ENCODE measurements around the gene PPBP. TPM values are rescaled to one million over a fixed set of nuclear protein-coding genes. Genes with fewer than 3 reads are reported as not detected.

Gene PPBP
- total RNA-seq, 2 experiments from 2014 or later: not detected

DNA sequence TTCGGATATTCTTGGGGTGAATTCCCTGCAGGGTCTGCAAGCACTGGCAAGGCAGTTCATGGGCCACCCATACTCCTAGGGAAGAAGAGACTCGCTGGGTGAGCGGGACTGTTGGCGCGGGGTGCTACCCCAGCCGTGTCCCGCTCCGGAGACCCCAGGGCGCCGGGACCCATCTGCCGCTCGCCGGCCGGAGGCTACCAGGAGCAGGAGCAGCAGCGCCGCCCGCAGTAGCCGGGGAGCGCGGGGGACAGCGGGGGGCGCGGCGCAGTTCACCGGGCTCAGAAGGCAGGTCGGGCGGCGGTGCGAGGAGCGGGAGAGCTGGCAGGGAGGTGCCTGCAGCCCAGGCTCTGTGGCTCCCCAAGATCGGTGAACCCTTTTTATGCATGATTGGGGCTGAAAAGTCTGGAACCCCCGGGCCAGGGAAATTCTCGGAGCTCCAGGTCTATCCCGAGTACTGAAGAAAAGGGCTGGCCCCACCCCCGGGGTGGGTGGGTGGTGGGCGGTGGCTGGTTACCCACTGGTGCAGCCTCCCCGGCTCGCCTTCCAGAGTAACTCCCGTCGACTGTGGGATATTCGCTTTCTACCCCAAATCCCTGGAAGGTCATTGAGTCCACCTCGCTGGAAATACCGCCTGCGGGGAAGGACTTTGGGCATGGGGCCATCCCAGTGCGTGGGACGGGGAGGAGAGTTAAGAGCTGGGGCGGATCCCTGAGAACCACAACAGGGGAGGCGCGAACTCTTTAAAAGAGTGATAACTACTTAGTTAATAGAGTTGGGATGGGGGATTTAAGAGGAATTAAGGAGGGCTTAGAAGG lies 43.7 kb downstream of the PPBP start:
- DNase-seq: no peak
- Mint-ChIP-seq H3K9me3 (no peaks in the 10 kb centered on the region), H3K4me3 (no peak overlapping the region), H3K27ac (no peak overlapping the region), H3K27me3 (ENCODE audit: low read depth) (peaks cover 25% of the 10 kb centered on the region), H3K4me1 (ENCODE audit: low read depth) (no peaks in the 10 kb centered on the region), H3K36me3 (ENCODE audit: low read depth) (no peaks in the 10 kb centered on the region)
- intact Hi-C loops (cut with micrococcal nuclease): no loop called here
- CTCF ChIA-PET: no interaction called here

DNA sequence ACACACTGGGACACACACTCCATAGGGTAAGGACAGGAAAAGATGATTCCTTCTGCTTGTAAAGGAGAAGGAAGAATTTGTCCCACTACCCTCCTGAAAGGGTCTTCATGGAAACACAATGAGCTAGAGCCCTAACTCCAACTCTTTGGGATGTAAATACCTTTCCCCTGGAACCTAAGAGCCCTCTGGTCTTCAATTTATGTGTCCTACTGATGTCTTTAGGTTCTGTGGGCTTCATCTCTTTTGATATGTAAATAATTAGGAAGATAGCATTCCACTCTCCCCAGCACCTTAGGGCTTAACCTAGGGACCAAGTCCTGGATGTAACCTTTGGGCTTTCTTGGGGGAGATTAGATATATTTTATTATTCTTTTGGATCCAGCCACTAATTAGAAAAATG lies 44.4 kb downstream of the PPBP start:
- intact Hi-C loops (cut with micrococcal nuclease): no loop called here
- no peak overlapping the region for H3K27ac Mint-ChIP-seq
- no peak overlapping the region for H3K4me3 Mint-ChIP-seq
- no peaks in the 10 kb centered on the region for H3K36me3 Mint-ChIP-seq (ENCODE audit: low read depth)
- H3K4me1 Mint-ChIP-seq (ENCODE audit: low read depth): no peaks in the 10 kb centered on the region
- no peaks in the 10 kb centered on the region for H3K9me3 Mint-ChIP-seq
- peaks cover 25% of the 10 kb centered on the region for H3K27me3 Mint-ChIP-seq (ENCODE audit: low read depth)
- CTCF ChIA-PET: no interaction called here
- DNase-seq: no peak

DNA sequence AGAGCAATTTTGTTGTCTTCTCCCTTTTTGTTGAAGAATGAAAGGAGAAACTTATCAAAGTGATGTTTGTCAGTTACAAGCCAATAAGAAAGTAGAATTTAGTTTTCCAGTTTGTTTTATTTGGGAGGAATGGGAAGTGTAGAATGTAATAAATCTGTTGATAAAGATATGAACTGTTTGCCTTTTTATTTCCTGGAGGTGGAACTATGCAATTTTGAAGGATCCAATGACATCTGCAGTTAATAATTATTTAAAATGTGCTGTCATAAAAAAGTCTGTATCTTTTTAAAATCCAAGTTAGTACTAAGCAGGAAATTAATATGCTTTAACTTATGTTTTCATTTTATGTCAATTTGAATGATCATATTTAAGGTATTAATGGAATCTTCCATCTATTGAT lies 51.0 kb downstream of the PPBP start:
- Mint-ChIP-seq H3K4me1 (ENCODE audit: low read depth) (no peaks in the 10 kb centered on the region), H3K36me3 (ENCODE audit: low read depth) (no peaks in the 10 kb centered on the region), H3K4me3 (no peak overlapping the region), H3K9me3 (no peaks in the 10 kb centered on the region), H3K27ac (no peak overlapping the region), H3K27me3 (ENCODE audit: low read depth) (no peaks in the 10 kb centered on the region)
- CTCF ChIA-PET: no interaction called here
- no peak for DNase-seq
- intact Hi-C loops (cut with micrococcal nuclease): no loop called here

Other genes with a start within 250 kb of the PPBP start
- gene CXCL8, start 247.6 kb downstream of the PPBP start, total RNA-seq: not detected
- gene CXCL6, start 151.5 kb downstream of the PPBP start, total RNA-seq: not detected
- not detected for gene PF4V1, start 134.9 kb downstream of the PPBP start, total RNA-seq
- not detected for gene CXCL1, start 118.8 kb downstream of the PPBP start, total RNA-seq
- gene PF4, start 6.2 kb downstream of the PPBP start, total RNA-seq: not detected
- gene CXCL5, start 10.5 kb upstream of the PPBP start, total RNA-seq: not detected
- gene CXCL3, start 50.5 kb upstream of the PPBP start, total RNA-seq: not detected
- not detected for gene CXCL2, start 111.0 kb upstream of the PPBP start, total RNA-seq
- gene MTHFD2L, start 169.9 kb upstream of the PPBP start, total RNA-seq: 1 to 10 TPM; 4.8 to 5.3 TPM

All from activated naive CD4-positive, alpha-beta T cell treated with anti-CD3 and anti-CD28 coated beads for 36 hours (primary cell).